Measurements from ENCODE around the gene C12orf60. TPM values are rescaled to one million over a fixed set of nuclear protein-coding genes. Genes with fewer than 3 reads are reported as not detected.

Gene C12orf60
- total RNA-seq, 1 experiment from 2014 or later, result 1.2 TPM

DNA sequence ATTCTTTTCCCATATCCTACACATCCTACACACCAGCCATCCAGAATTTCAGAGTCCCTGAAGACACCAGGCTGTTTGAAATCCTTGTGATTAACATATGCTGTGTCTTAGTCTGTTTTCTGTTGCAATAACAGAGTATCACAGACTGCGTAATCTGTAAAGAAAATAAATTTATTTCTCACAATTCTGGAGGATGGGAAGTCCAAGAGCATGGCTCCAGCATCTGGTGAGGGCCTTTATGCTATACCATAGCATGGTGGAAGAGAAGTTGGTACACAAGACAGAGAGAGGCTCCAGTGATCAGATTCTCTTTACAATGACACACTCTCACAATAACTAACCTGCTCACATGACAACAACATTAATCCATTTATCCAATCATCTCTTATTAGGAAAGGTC lies 35.8 kb downstream of the C12orf60 start:
- H3K27ac ChIP-seq, result no peak overlapping the region
- H3K4me1 ChIP-seq, result no peaks in the 10 kb centered on the region
- no peaks in the 10 kb centered on the region for H3K36me3 ChIP-seq
- no peaks in the 10 kb centered on the region for H3K9me3 ChIP-seq (replicated peaks)
- H3K4me3 ChIP-seq, result no peak overlapping the region
- no peak for DNase-seq
- H3K27me3 ChIP-seq, result no peaks in the 10 kb centered on the region

- no peak overlapping the region for H3K4me3 ChIP-seq
- DNase-seq, result no peak
- H3K4me1 ChIP-seq, result no peaks in the 10 kb centered on the region
- H3K27me3 ChIP-seq, result no peaks in the 10 kb centered on the region
- H3K27ac ChIP-seq, result no peak overlapping the region
- H3K9me3 ChIP-seq (replicated peaks), result no peaks in the 10 kb centered on the region
- no peaks in the 10 kb centered on the region for H3K36me3 ChIP-seq
Measured at GRCh38 chr12:14840616-14841015, 37.1 kb downstream of the C12orf60 start.

DNA sequence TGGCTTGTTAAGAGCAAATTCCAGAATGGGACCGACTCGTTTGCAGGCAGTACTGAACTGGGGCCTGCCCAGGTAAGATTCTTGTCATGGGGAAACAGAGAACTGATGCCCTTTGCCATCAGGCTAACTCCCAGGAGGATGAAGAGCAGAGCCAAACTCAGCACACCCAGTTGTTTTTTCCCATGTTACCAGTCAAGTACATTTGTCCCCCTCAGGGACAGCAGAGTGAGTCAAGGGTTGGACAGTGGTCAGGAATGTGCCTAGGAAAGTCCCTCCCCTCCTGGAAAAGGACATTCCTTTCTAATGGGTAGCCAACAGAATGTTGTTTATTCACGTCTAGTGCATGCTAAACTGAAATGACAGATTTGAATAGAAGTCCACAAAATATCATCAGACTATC lies 38.3 kb downstream of the C12orf60 start:
- Histone ChIP-seq H3K4me3 (no peak overlapping the region), H3K4me1 (no peaks in the 10 kb centered on the region), H3K27me3 (no peaks in the 10 kb centered on the region), H3K9me3 (replicated peaks) (no peaks in the 10 kb centered on the region), H3K27ac (no peak overlapping the region), H3K36me3 (no peaks in the 10 kb centered on the region)
- DNase-seq, result peak in 1 of 2 experiments; percentile 3

- Histone ChIP-seq H3K27ac (no peak overlapping the region), H3K36me3 (no peaks in the 10 kb centered on the region)
Measured at GRCh38 chr12:14842315-14842714, 38.8 kb downstream of the C12orf60 start.

DNA sequence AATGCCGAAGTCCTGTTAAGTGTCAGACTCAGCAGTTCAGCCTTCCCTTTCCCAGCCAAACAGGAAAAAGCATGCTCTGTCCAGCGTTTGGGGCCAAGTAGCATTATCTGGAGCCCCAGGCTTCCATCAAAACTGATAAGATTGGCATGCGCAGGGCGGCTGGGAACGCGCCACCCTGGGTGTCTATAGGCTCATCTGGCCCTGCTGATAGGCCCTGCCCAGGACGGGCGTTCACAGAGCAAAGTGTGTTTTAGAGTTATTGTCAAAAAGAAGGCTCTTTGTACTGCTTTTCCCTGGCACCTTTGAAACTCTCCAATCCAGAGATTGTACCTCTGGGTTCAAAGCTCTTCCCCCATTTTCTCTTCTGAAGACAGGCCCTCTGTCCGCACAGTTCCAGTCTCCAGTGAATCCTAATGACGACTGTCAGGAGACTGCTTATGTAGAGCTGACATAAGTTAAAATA lies 40.0 kb downstream of the C12orf60 start, which contains the start of gene ART4:
Gene ART4, minus strand, starts transcription at position 102 of the 463 bp plus-strand sequence. CDS start 413 bp downstream, outside the sequence.
- no peak for DNase-seq
- no peak within 1 kb of the TSS for H3K27ac ChIP-seq
- H3K4me1 ChIP-seq, result no peaks in the 10 kb centered on the region
- H3K4me3 ChIP-seq, result no peak within 1 kb of the TSS
- no peaks in the 10 kb centered on the region for H3K27me3 ChIP-seq
- H3K36me3 ChIP-seq, result no peaks in the 10 kb centered on the region
- H3K9me3 ChIP-seq (replicated peaks), result no peaks in the 10 kb centered on the region

More at GRCh38 chr12:14842315-14842714, 38.8 kb downstream of the C12orf60 start:
- DNase-seq, result no peak
- Histone ChIP-seq H3K4me3 (no peak overlapping the region), H3K4me1 (no peaks in the 10 kb centered on the region), H3K27me3 (no peaks in the 10 kb centered on the region), H3K9me3 (replicated peaks) (no peaks in the 10 kb centered on the region)

GRCh38 chr12:14844401-14844800 lies 40.9 kb downstream of the C12orf60 start:
- no peaks in the 10 kb centered on the region for H3K27me3 ChIP-seq
- H3K4me3 ChIP-seq, result no peak overlapping the region
- no peak for DNase-seq
- no peaks in the 10 kb centered on the region for H3K9me3 ChIP-seq (replicated peaks)
- H3K36me3 ChIP-seq, result no peaks in the 10 kb centered on the region
- H3K27ac ChIP-seq, result no peak overlapping the region
- peaks cover 1% of the 10 kb centered on the region; the same call in 1 of the 2 replicates for H3K4me1 ChIP-seq

GRCh38 chr12:14845350-14845750 lies 41.9 kb downstream of the C12orf60 start:
- Histone ChIP-seq H3K4me1 (peaks cover 8% of the 10 kb centered on the region), H3K36me3 (no peaks in the 10 kb centered on the region), H3K27ac (no peak overlapping the region), H3K9me3 (replicated peaks) (no peaks in the 10 kb centered on the region), H3K4me3 (no peak overlapping the region), H3K27me3 (no peaks in the 10 kb centered on the region)
- peak; percentile 39 to 78 for DNase-seq

- Histone ChIP-seq H3K4me1 (peaks cover 8% of the 10 kb centered on the region), H3K36me3 (no peaks in the 10 kb centered on the region), H3K27me3 (no peaks in the 10 kb centered on the region), H3K9me3 (replicated peaks) (no peaks in the 10 kb centered on the region), H3K27ac (no peak overlapping the region), H3K4me3 (no peak overlapping the region)
- DNase-seq, result no peak
Measured at GRCh38 chr12:14846042-14846587, 42.6 kb downstream of the C12orf60 start.

DNA sequence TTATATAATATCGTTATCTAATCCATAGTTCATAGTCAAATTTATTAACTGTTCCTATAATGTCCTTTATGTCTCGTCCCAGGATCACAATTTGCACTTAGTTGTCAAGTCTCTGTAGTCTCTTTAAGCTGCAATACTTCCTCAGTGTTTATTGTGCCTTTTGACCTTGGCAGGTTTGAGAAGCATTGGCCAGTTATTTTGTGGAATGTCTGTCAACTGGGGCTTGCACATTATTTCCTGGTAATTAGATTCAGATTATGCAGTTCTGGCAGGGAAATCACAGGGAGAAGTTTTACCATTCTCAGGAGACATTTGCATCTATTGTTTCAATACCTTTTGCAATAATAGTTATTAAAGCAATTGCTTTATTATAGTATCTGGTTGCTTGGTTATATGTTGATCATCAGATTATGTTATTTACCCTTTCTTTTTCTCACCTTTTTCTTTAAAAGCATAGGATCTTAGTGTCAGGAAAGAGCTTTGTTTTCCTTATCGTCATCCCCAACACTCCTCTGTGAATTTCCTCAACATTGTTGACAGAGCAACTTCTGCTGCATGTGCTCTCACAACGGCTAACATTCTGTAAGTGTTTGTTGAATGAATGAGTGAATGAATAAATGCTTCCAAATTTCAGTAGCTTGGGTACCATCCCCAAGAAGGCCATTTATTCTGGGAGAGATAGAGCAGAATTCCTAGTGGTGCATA lies 43.6 kb downstream of the C12orf60 start:
- H3K27me3 ChIP-seq, result no peaks in the 10 kb centered on the region
- H3K27ac ChIP-seq, result no peak overlapping the region
- H3K36me3 ChIP-seq, result no peaks in the 10 kb centered on the region
- H3K9me3 ChIP-seq (replicated peaks), result no peaks in the 10 kb centered on the region
- peaks cover 8% of the 10 kb centered on the region for H3K4me1 ChIP-seq
- H3K4me3 ChIP-seq, result no peak overlapping the region
- DNase-seq, result no peak

DNA sequence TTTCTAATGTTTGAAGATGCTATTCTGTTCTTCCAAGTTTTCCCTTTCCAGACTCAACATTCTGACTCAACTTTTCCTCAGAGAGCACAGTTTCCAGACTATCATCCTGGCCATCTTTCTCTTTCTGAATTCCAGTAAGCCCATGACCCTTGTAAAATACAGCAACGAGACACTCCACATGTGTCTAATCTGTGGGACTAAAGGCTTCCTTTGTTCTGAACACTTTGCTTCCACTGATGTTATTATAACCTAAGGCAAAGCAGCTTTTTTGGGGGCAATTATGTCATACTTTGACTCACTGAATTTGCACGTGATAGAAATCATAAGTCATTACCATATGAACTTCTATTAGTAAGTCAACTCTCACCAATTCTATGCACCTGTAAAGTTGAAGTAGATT lies 46.2 kb downstream of the C12orf60 start:
- H3K9me3 ChIP-seq (replicated peaks), result no peaks in the 10 kb centered on the region
- H3K36me3 ChIP-seq, result no peaks in the 10 kb centered on the region
- no peak overlapping the region for H3K4me3 ChIP-seq
- H3K4me1 ChIP-seq, result peaks cover 8% of the 10 kb centered on the region
- no peak overlapping the region; the same call in 1 of the 2 replicates for H3K27ac ChIP-seq
- H3K27me3 ChIP-seq, result no peaks in the 10 kb centered on the region
- peak; percentile 13 to 63 for DNase-seq

DNA sequence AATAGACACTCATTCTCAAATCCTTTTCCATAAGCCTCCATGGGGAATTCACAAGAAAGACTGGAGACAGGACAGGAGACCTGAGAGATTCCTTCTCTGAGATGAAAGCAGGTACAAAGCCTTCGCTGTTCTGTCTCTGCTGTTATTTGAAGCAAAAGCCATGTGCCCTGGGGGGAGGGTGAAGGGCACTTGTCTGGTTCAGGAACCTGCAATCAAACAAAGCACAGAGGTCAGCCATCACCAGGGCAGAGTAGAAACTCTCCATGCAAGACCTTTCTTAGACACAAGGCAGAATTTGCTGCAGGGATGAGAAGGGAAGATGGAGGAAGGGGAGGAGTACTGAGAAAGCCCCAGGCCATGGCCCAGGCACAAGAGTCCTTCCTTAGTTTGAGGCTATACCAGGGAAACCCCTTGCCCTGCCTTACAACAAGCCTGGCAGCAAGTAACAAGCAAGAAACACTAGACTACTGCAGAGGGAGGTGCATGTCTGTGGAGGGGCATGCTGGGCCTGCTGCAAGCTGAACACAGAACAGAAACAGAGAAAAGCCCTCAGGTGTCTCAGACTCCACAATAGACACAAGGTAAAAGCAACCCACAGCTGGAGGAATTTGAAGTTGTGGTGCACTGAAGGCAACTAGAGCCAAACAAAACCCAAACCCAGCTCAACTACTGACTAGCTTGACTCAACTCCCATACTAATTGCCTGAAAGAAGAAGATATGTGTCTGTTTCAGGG lies 47.6 kb downstream of the C12orf60 start:
- Histone ChIP-seq H3K4me3 (no peak overlapping the region), H3K27me3 (no peaks in the 10 kb centered on the region), H3K36me3 (no peaks in the 10 kb centered on the region), H3K4me1 (peaks cover 8% of the 10 kb centered on the region), H3K9me3 (replicated peaks) (no peaks in the 10 kb centered on the region), H3K27ac (no peak overlapping the region)
- DNase-seq, result no peak

GRCh38 chr12:14852880-14853279 lies 49.4 kb downstream of the C12orf60 start:
- Histone ChIP-seq H3K4me3 (no peak overlapping the region), H3K27me3 (no peaks in the 10 kb centered on the region), H3K9me3 (replicated peaks) (peaks cover 3% of the 10 kb centered on the region; the same call in 1 of the 2 replicates), H3K27ac (no peak overlapping the region), H3K4me1 (peaks cover 8% of the 10 kb centered on the region), H3K36me3 (no peaks in the 10 kb centered on the region)
- no peak for DNase-seq

DNA sequence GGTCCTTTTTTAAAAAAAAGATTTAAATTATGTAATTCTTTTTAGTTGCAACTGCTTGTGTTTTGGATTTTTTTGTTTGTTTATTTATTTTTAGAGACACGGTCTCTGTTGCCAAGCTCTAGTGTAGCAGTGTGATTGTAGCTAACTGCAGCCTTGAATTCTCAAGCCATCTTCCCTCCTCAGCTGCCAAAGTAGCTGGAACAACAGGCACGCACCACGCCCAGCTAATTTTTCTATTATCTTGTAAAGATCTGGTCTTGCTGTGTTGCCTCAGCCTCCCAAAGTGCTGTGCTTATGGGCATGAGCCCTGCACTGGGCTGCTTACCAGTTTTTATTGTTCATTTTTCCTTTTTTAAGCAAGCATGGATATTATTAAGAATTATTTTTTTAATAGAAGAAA lies 50.5 kb downstream of the C12orf60 start:
- H3K36me3 ChIP-seq, result no peaks in the 10 kb centered on the region
- DNase-seq, result no peak
- no peaks in the 10 kb centered on the region for H3K27me3 ChIP-seq
- peaks cover 8% of the 10 kb centered on the region for H3K4me1 ChIP-seq
- H3K9me3 ChIP-seq (replicated peaks), result peaks cover 3% of the 10 kb centered on the region; the same call in 1 of the 2 replicates
- no peak overlapping the region for H3K27ac ChIP-seq
- H3K4me3 ChIP-seq, result no peak overlapping the region

DNA sequence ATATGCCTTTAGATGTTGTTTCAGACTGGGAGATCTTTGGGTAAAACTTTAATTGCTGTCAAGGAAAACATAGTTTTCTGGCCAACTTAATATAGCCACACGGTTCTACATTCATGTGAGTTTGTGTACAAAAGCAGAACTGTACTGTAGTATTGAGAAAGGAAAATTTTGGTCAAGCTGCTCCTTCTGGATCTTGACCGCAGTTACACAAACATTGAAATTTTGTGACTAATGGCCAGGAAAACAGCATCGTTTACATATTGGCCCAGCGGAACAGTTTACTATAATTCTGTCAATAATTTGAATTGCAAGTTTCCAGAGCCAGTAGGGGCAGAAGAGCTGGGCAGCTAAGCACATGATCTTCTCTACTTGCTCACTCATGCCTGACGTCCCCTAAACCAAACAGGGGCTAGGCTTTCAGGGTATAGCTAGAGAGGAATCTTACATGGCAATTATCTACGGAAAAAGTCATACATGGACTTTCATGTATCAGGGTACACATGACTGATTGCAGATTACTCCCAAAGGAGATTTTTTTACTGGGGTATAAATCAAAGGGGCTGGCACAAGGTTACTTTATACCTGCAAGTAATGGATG lies 51.2 kb downstream of the C12orf60 start:
- Histone ChIP-seq H3K27ac (no peak overlapping the region), H3K27me3 (no peaks in the 10 kb centered on the region), H3K36me3 (no peaks in the 10 kb centered on the region), H3K4me1 (peaks cover 5% of the 10 kb centered on the region), H3K4me3 (no peak overlapping the region), H3K9me3 (replicated peaks) (peaks cover 3% of the 10 kb centered on the region; the same call in 1 of the 2 replicates)
- DNase-seq, result no peak

DNA sequence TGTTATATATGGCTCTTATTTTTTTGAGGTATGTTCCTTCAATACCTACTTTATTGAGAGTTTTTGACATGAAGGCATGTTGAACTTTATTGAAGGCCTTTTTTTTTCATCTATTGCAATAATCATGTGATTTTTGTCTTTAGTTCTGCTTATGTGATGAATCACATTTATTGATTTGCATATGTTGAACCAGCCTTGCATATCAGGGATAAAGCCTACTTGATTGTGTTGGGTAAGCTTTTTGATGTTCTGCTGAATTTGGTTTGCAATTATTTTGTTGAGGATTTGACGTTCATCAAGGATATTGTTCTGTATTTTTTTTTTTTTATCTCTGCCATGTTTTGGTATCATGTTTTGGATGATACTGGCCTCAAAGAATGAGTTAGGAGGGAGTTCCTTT lies 55.0 kb downstream of the C12orf60 start:
- no peak for DNase-seq
- Histone ChIP-seq H3K27ac (no peak overlapping the region), H3K27me3 (no peaks in the 10 kb centered on the region), H3K36me3 (no peaks in the 10 kb centered on the region), H3K4me3 (no peak overlapping the region), H3K4me1 (no peaks in the 10 kb centered on the region), H3K9me3 (replicated peaks) (peaks cover 8% of the 10 kb centered on the region)

Measured in SJCRH30 (cell line).